DMS 273 treated with DMSO at 0.1 percent for 48 hours (cell line): ENCODE results near the gene NFYB.
"Not testable (repeated sequence)": the region's sequence is repeated elsewhere in the genome, so short reads cannot be mapped to it uniquely, and the experiment has no call there.

Source experiments
- DNase-seq: peaks from one replicate; lab custom pipeline; 2025; lab: John Stamatoyannopoulos, UW

The NFYB gene

GRCh38 chr12:104137902-104138796, at the start of gene NFYB:
NFYB (minus strand) TSS chr12:104138210; CDS start chr12:104135453, 2,757 bp downstream.
- DNase-seq = peak; percentile 86

GRCh38 chr12:104187446-104188155, 49.6 kb upstream of the NFYB start:
- no peak for DNase-seq

GRCh38 chr12:104183443-104183842, 45.4 kb upstream of the NFYB start:
- DNase-seq = no peak

- DNase-seq = no peak
Observed at GRCh38 chr12:104182621-104183378, 44.8 kb upstream of the NFYB start.

GRCh38 chr12:104182144-104182543, 44.1 kb upstream of the NFYB start:
- no peak for DNase-seq

- no peak for DNase-seq
Observed at GRCh38 chr12:104181313-104181712, 43.3 kb upstream of the NFYB start.

- no peak for DNase-seq
Observed at GRCh38 chr12:104180374-104180773, 42.4 kb upstream of the NFYB start.

- DNase-seq = no peak
Observed at GRCh38 chr12:104177663-104178501, 39.9 kb upstream of the NFYB start.

GRCh38 chr12:104177336-104177662, 39.3 kb upstream of the NFYB start:
- no peak for DNase-seq

- DNase-seq = no peak
Observed at GRCh38 chr12:104175726-104176247, 37.8 kb upstream of the NFYB start.

GRCh38 chr12:104173804-104174203, 35.8 kb upstream of the NFYB start:
- not testable (repeated sequence) for DNase-seq

GRCh38 chr12:104172570-104172947, 34.5 kb upstream of the NFYB start:
- no peak for DNase-seq

GRCh38 chr12:104171785-104172569, 34.0 kb upstream of the NFYB start:
- no peak for DNase-seq

- no peak for DNase-seq
Observed at GRCh38 chr12:104168596-104168995, 30.6 kb upstream of the NFYB start.

GRCh38 chr12:104167519-104168458, 29.8 kb upstream of the NFYB start:
- no peak for DNase-seq

- no peak for DNase-seq
Observed at GRCh38 chr12:104166465-104166864, 28.5 kb upstream of the NFYB start.

- DNase-seq = no peak
Observed at GRCh38 chr12:104165801-104166200, 27.8 kb upstream of the NFYB start.

- DNase-seq = no peak
Observed at GRCh38 chr12:104164634-104165033, 26.6 kb upstream of the NFYB start.

GRCh38 chr12:104163631-104164030, 25.6 kb upstream of the NFYB start:
- no peak for DNase-seq
